GM12891 (cell line): Measurements from ENCODE around the gene NKAIN2.

Source experiments
- PAX5 ChIP-seq: IDR thresholded peaks from 2 replicates; pipeline ENCODE4 v1.6.1; 2011; ENCODE audit warnings: low read length, moderate library complexity, mild to moderate bottlenecking; ENCODE audit not compliant: insufficient read depth, severe bottlenecking
- POLR2A ChIP-seq: IDR thresholded peaks from 2 replicates; pipeline ENCODE4 v1.6.1; 2011; ENCODE audit warnings: low read depth, low read length, control low read depth
- POLR2AphosphoS5 ChIP-seq: IDR thresholded peaks from 2 replicates; pipeline ENCODE4 v1.6.1; 2011; ENCODE audit warnings: low read depth, low read length, control low read depth
- POU2F2 ChIP-seq: IDR thresholded peaks from 2 replicates; pipeline ENCODE4 v1.6.1; 2011; ENCODE audit warnings: low read depth, mild to moderate bottlenecking, control low read depth, low read length, moderate library complexity
- SPI1 ChIP-seq: IDR thresholded peaks from 2 replicates; pipeline ENCODE4 v1.6.1; 2011; ENCODE audit warnings: low read depth, low read length, control low read depth
- TAF1 ChIP-seq: IDR thresholded peaks from 2 replicates; pipeline ENCODE4 v1.6.1; 2011; ENCODE audit warnings: low read depth, low read length, control low read depth

- no peak for TF ChIP-seq POLR2A
- TF ChIP-seq POLR2AphosphoS5, result no peak
- no peak for TF ChIP-seq TAF1
- TF ChIP-seq SPI1, result no peak
- no peak for TF ChIP-seq POU2F2
- TF ChIP-seq PAX5, result no peak
Measured at GRCh38 chr6:124334359-124334758, 530.7 kb downstream of the NKAIN2 start.
